HG03108 (cell line): ENCODE measurements around the gene TFEB.
"Not testable (repeated sequence)": the region's sequence is repeated elsewhere in the genome, so short reads cannot be mapped to it uniquely, and the experiment has no call there.

Experiments used
- ATAC-seq: cut with Tn5 transposase; IDR thresholded peaks from one replicate; pipeline ENCODE4 v1.9.1; 2021; ENCODE audit warnings: moderate library complexity; ENCODE audit not compliant: unreplicated experiment

Gene TFEB

DNA sequence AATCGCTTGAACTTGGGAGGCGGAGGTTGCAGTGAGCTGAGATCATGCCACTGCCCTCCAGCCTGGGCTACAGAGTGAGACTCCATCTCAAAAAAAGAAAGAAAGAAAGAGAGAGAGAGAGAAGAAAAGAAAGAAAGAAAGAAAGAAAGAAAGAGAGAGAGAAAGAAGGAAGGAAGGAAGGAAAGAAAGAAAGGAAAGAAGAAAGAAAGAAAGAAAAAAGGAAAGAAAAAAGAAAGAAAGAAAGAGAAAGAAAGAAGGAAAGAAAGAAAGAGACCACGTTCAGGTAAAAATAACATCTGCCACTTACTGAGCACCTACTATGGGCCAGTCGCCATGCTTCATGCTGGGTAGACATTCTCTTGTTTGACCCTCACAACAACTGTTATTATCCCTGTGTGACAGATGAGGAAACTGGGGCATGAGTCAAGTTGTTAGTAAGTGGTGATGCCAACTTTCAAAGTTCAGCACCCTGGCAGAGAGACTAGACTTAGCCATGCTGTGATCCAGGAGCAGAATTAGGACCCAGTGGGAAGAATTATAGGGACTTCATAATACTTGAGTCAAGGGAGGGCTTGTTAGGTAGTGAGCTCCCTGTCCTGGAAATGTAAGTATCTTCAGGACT lies 30.7 kb upstream of the TFEB start:
- ATAC-seq, result not testable (repeated sequence)

DNA sequence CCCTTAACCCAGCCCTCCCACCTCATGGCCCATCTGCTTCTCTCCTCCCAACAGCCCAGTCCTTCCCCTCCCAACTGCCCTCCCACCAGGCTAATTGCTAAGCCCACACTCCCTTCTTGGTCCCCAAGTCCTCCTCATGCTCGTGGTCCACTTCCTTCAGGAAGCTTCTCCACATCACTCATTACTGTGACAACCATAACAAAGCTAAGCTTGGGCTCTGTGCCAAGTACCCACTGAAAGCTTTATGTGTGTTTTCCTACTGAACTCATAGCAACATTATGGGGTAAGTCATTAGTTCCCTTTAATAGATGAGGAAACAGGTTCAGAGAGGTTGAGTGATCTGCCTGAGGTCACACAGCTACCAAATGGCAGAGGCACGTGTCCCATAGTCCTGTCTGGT lies 28.1 kb upstream of the TFEB start:
- ATAC-seq, result no peak

DNA sequence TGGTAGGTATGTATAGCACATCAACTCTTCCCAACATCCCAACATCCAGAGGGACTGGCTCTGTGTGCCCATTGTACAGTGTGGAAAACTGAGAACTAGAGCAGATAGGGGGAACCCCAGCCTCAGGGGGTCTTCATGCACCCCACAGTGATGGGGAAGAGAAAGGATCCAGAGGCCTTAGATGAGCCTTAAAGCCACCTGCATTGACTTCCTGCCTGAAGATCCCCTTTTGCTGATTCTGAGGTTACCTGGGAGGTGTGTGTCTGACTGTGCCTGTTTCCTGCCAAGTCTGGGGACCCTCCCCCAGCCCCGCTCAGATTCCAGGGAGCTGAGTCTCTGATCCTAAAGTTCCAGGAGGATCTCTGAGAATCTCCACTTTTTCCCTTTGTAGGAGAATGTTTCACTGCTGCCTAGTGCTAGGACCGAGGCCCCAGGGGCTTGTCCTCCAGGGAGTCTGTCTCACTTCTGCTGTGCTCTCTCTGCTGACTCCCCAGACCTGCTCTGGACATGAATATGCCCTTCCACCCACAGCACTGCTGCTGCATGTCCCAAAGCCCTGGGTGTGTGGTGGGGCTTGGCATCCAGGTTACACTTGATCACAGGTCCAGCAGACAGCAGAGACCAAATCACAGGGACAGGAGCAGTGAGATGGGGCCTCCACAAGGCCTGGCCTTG lies 24.6 kb upstream of the TFEB start:
- ATAC-seq, result no peak

DNA sequence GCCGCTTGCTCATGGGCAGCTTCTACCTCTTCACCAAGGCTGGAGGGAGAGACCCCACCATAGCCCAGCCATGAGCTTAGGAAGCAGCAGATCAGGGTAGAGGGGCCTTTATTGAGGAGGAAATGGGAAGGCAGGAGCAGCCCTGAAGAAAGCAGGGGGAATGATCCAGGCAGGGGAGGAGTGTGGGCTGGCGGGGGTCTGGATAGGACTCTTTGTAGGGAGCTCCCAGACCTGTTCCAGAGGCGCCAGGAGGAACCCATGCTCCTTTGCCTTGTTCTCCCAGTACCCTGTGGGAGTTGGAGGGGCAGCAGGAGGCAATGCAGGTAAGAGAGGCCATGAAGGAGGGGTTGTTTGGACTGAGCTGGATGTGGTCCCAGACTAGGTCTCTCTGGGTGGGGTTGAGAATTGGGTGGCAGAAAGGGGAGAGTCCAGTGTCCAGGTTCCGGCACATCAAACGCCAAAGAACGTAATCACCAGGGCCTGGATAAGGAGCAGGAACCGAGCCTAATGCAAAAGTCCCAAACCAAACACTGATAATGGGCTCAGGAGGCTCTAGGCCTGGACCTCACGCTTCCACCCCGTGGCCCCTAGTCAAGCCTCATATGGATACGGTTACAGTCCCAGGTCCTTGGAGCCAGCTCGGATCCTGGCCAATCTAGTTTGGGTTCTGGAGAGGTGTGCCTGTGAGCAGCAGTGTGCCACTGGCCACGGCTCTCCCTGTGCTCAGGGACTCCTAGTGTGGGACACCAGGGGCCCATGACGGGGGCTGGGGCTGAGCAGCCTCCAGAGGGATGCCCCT lies 23.9 kb upstream of the TFEB start:
- no peak for ATAC-seq

DNA sequence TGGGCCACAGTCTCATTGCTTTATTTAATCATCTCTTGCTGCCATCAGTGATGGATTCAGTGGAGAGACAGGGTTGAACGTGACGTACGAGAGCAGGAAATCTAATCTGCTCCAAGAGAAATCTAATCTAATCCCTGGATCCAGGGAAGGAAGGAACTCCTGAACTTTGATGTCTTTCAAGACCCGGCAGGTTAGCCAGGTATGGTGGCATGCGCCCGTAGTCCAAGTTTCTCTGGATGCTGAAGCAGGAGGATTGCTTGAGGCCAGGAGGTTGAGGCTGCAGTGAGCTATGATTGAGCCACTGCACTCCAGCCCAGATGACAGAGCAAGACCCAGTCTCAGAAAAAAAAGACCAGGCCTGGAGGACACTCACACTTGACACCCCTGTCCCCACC lies 23.2 kb upstream of the TFEB start:
- ATAC-seq, result no peak

DNA sequence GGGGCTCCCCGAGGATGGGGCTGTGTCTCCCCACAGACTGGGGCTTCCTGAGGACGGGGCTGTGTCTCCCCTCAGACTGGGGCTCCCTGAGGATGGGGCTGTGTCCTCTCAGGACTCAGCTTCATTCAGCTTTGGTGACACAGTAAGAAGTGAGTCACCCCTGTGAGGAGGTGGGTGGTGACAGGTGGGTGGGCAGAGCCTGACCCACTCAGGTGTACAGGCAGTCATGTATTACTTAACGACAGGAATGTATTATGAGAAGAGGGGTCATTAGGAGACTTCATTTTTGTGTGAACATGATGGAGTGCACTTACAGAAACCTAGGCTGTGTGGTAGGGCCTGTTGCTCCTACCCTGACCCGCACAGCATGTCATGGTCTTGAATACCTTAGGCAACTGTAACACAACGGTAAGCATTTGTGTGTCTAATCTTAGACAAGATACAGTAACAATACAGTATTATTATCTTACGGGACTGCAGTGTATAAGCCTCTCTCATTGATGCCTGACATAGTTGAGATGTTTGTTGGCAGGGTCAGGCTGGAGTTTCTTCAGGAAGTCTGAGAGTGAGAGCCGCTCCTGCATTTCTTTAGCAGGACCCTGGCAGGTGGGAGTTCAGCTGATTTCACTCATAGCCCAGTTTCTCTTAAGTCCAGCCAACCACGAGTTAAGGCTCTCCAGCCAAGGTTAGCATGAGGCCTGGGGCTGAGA lies 22.7 kb upstream of the TFEB start:
- no peak for ATAC-seq

DNA sequence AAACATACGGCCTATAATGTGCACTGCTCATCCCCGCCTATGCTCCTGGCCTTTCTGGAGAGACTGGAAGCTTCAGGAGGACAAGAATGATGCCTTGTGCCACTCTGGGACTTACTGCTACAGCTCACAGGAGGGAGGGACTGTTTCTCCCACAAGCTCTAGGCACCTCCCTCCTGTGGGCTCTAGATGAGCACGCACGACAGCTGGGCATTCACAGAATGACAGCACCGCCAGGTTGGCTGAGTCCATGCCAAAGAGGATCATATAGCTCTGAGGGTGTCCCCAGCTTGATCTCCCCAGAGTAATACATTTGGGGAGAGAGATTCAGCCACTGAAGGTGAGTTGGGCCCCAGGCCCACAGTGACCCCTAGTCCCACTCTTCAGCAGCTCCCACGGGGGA lies 21.9 kb upstream of the TFEB start:
- ATAC-seq, result no peak

DNA sequence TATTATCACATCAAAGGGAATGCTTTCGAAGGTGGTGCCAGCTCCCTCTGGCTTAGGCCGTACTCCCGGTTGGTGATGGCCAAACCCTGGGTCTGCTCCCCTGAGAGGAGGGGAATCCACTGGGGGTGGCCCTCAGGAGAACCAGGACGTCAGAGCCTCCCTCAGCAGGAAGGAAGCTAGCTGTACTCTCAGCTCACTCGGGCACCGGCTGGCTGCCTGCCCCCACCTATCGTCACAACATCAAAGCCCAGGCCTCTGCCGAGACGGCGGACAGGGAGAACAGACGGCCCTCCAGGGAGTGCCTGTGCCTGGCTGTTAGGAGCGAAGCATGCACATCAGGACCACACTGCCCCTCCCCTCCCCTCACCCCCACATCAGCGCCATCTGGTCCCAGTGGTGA lies 20.9 kb upstream of the TFEB start:
- no peak for ATAC-seq

DNA sequence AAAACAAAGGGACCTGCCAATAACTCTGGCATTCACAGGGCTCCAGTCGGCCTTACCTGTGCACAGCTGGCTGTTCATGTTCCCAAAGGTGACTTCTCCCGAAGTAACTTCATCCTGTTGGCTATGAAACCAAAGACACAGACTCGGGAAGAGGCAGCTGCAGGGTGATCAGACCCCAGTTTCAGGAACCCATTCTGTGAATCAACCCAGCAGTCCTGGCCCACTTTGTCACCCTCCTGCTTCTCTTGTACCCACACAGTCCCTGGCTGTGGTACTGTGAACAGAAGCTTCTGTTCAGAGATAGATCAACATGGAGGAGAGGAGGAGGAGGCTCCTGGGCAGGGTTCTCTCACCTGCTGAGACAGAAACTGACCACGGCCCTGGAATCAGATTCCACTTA lies 20.5 kb upstream of the TFEB start:
- ATAC-seq, result no peak

DNA sequence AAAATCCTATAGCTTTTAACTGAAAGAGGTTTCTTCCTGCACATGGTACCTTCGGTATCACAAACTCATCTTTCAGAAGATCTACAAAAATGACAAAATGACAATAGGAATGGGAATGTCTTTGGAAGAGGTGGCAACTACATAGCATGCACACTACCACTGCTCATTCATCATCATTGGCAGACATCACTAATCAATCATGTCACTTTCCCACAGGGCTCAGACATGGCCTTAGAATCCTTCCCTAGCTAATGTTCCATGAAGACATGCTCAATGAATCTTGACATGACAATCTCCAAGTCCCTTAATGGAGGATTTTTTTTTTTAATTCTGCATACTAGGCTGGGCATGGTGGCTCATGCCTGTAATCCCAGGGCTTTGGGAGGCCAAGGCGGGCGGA lies 15.0 kb upstream of the TFEB start:
- no peak for ATAC-seq

DNA sequence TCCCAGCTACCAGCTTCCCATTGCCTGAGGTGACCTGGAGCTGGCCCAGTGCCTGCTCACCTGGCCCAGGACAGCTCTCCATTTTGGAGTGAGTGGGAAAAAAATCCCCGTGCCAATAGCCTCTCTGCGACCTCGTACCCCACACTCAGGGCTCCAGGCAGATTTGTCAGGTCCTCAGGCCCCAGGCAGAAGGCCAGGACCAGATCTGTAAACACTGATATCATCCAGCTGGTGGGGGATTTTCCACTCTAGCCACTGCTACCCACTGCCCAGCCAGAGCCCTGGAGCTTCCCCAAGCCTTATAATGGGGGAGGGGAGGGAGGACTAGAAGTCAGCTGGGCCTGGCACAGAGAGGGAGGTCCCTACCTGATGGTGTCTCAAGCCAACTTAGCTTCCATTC lies 13.1 kb upstream of the TFEB start:
- no peak for ATAC-seq

DNA sequence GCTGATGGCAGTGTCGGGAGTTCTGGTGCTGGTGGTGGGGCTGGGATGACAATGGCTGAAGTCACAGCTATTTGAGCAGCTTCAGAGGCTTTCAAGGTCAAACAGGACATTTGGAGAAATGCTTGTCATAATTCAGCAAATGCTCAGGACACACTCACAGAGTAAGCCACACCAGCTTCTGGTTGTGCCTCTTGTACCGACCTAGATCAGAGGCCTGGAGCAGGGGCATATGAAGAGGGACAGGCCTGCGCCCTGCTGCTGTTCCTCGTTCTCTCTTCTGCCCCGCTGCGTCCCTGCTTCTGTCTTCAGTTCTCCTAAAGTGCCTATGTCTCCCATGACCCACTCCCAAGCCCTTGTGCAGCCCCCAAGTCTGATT lies 12.7 kb upstream of the TFEB start:
- no peak for ATAC-seq

DNA sequence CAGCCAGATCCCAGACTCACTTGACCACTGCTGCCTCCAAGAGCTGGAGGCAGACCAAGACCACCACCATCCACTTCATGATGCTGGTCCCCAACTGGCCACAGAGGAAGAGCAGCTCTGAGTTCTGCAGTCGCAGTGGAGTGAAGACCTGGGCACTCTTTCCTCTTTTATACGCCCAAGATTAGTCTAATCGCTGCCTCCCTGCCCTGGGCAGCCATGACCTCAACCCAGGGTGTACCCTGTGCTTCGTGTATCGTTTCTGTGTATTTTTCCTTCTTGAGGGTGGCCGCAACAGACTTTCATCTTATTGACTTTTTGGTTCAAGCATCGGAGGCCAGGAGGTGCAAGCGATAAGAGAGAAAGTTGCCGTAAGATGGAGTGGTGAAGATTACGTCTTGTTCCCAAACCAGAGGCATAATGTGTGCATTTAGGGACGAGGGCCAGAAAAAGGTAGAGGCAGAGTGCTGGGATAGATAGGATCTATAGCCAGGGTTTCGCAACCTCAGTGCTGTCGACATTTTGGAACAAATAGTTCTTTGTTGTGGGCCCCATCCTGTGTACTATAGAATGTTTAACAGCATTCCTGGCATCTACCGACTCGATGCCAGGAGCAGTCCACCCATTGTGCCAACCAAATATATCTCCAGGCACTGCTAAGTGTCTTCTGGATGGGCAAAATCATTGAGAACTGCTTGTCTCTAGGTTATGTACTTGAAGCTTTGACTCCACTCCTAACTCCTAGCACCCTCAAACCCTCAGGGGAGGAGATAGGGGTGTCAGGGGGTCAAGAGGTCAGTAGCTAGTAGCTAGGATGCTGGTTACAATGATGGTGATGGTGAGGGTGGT lies 12.1 kb upstream of the TFEB start, which contains the start of gene PGC:
PGC (minus strand) TSS at position 142 of the 846 bp plus-strand sequence; CDS start at position 79, 63 bp downstream.
- ATAC-seq, result no peak

DNA sequence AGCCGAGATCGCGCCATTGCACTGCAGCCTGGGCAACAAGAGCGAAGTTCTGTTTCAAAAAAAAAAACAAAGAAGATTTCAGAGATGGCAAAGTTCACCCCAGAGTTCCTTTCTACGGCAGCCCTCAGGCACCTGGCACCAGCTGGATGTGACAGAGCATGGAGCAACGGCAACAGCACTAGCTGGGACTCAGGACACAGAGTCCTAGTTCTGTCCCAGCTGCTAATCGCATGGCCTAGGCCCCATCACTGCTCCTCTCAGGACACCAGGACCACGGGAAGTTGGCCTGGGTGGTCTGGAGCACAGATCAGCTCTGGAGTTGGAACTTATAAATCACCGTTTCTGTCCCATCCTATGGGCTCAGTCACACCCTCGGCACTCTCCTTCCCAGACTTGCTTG lies 10.7 kb upstream of the TFEB start:
- no peak for ATAC-seq

DNA sequence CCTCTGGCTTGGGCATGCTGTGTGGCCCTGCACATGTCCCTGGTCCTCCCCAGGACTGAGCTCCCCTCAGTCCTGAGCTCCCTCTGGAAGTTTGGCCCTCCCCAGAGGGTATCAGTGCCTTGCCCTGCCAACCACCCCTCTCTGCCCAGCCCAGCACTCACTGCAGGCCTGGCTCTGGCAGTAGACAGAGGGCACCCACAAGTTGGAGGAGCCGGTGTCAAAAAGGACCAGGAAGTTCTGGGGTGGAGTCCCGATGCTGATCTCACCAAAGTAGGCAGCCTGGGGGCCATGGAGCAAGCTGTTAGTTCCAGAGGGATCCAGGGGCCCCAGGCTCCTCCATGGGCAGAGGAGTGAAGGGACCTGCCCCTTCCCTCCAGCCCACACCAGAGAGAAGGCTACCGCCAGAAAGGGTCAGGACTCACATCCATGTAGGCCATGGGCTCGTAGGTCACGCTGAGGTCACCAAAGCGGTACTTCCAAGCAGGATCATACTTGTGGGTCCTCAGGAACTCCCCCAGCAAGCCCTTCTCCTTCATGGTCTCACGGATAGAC lies 8.9 kb upstream of the TFEB start:
- no peak for ATAC-seq

DNA sequence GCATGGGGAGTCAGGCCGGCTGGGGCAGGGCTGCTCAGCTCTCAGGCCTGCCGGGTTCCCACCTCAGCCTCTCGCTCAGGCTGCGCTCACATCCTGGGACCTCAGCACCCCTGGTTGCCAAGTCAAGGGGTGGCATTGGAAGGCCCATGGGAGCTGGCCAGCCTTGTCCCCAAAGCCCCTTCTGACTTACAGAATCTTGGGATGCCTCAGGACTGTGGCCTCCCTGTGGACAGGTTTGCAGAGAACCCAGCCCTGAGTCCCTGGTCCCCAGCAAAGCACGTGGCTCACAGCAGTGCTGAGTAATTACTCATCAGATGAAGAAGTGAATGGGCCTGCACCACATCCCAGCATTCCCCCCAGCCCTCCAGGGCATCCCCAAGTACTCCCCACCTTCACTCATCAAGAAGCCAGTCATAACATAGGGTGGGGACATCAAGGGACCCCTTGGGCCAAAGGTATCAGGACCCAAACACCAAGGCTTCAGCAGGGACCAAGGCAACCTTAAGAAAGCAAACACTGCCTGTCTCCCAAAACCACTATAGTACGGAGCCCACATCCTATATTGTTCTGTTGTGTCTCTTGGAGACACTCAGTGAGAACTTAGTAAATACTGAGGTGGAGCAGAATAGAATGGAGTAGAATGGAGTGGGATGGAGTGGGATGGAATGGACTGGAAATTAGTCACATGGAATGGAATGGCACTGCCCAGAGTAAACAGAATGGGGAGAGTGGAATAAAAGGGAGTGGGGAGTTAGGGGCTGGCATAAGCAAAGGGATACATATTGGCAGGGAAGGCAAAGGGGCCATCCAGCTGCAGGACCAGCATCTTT lies 8.2 kb upstream of the TFEB start:
- no peak for ATAC-seq

DNA sequence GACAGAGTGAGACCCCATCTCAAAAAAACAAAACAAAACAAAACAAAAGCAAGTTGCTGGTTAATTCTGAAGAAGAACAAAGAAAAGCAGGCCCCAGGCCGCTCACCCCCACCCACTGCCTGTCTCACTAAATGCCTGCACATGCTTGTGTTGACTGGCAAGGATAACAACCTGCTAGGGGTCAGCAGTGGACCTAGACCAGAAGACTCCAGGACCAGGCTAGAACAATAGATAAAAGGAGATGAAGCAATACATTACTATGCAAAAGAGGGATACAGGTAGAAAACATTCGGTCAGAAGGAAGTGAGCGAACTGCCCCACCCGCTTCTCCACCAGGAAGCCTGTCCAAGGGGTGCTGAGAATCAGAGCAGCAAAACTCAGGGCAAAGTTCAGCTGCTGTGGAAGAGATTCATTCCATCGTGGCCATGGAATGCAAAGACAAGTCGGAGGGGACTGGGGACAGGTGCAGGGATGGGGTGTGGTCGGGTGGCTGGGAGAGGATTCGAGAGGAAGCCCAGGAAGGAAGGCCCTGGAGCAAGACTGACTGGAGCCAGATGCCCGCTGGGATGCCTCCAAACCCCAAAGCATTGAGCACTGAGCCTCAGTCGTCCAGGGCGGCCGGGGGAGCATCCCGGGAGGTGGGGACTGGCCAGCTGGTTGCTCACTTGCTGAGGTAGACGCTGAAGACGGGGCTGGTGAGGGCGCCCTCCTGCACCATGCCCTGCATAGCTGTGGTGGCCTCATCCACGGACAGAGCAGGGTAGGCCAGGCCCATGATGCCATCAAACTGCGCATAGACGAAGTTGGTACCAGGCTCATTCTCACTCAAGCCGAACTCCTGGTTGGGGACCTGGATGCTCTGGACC lies 6.5 kb upstream of the TFEB start:
- ATAC-seq, result no peak

DNA sequence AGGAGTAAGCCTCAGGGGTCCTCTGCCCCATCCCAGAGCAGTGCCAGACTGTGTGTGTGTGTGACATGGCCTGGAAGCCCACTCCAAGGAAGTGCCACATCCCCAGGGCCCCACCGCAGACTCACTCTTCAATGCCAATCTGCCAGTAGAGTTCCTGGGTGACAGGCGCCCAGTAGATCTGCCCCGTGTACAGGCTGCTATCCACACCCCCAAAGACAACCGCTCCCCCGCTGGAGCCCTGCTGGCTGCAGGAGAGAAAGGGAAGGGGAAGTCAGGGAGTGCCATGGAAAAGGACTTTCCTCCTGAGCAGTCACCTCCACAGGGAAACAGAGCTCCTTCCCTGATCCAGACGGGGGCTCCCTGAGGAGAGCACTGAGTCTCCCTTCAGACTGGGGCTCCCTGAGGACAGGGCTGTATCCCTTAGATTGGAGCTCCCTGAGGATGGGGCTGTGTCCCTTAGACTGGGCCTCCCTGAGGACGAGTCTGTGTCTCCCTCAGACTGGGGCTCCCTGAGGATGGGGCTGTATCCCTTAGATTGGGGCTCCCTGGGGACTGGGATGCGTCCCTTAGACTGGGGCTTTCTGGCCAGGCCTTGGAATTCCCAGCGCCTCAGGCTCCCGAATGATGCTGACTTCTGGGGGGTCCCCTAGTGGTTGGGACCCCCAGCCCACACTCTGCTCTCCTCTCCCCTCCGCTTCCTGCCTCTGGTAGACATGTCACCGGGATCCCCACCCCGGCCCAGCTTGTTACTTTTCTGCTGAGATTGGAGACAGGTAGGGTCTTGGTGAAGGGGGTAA lies 5.2 kb upstream of the TFEB start:
- ATAC-seq, result no peak
